Measurements from ENCODE around the gene RNU5D-1. TPM values are rescaled to one million over a fixed set of nuclear protein-coding genes. Genes with fewer than 3 reads are reported as not detected.

Gene RNU5D-1
- total and polyA plus RNA-seq, 2 donors (not counting 1 experiment from before 2014, with no cell fraction given): not detected

GRCh38 chr1:44778705-44779576, 48.0 kb upstream of the RNU5D-1 start:
- ChIA-PET POLR2A (interaction anchor here (0.9 kb wide), 1 partner anchor 14 kb away, joined by 3 read pairs; no protein-coding TSS in a partner anchor), CTCF (interaction anchor here (0.8 kb wide), 1 partner anchor 48 kb away, joined by 3 read pairs; the partner anchor contains the start of gene RNU5D-1)
- H3K36me3 ChIP-seq (replicated peaks in 1 of 2; ENCODE audit: control extremely low read depth in 1 of 2, control insufficient read depth in 1 of 2, extremely low read depth in 1 of 2, insufficient read depth in 2 of 2, low read length in 1 of 2): peaks cover 0 to 54% of the 10 kb centered on the region in 2 experiments
- no peaks in the 10 kb centered on the region for H3K9me3 Mint-ChIP-seq (ENCODE audit: insufficient read depth)
- H3K9me3 ChIP-seq (ENCODE audit: control extremely low read depth in 1 of 3, control insufficient read depth in 2 of 3, insufficient read depth in 1 of 3, low read length in 2 of 3): no peaks in the 10 kb centered on the region
- H3K4me3 ChIP-seq (ENCODE audit: control extremely low read depth in 1 of 5, extremely low read depth in 1 of 5, insufficient read depth in 1 of 5, low read depth in 2 of 5, low read length in 4 of 5): no peak overlapping the region
- no peaks in the 10 kb centered on the region for H3K27me3 ChIP-seq (replicated peaks in 1 of 4; ENCODE audit: control extremely low read depth in 1 of 4, control insufficient read depth in 3 of 4, insufficient read depth in 4 of 4, low read length in 3 of 4)
- TF ChIP-seq CTCF (IDR thresholded peaks at IDR 0.05): no peak
- TF ChIP-seq EZH2 (IDR thresholded peaks at IDR 0.05; ENCODE audit: borderline replicate concordance, insufficient read depth, low read depth, low read length, poor library complexity, severe bottlenecking): no peak
- WGBS (ENCODE audit: insufficient coverage): 80% methylated on average over 2 of the region's 6 CpGs
- peaks cover 5% of the 10 kb centered on the region for H3K79me2 ChIP-seq (ENCODE audit: control insufficient read depth, insufficient read depth, low read length)
- peaks cover 39% of the 10 kb centered on the region for H4K20me1 ChIP-seq (ENCODE audit: control insufficient read depth, insufficient read depth, low read length, poor library complexity, severe bottlenecking)
- peaks cover 22 to 37% of the 10 kb centered on the region in 2 donors for H3K4me1 ChIP-seq (ENCODE audit: control insufficient read depth in 2 of 2, insufficient read depth in 2 of 2, low read length in 2 of 2)
- no peak overlapping the region for H2AFZ ChIP-seq (ENCODE audit: insufficient read depth, low read depth, low read length, poor library complexity, severe bottlenecking)
- H3K27ac ChIP-seq (ENCODE audit: low read length in 2 of 2): no peak overlapping the region
- peaks cover 46% of the 10 kb centered on the region for H3K4me1 Mint-ChIP-seq
- no peak overlapping the region for H3K9ac ChIP-seq (ENCODE audit: low read length)
- H3K4me2 ChIP-seq (replicated peaks; ENCODE audit: low read depth, low read length, poor library complexity, severe bottlenecking): no peak overlapping the region
- DNase-seq (no peak), ATAC-seq (ENCODE audit: low read depth) (no peak)
- H3K27me3 Mint-ChIP-seq: no peaks in the 10 kb centered on the region
- no peak overlapping the region for H3K27ac Mint-ChIP-seq
- no peak overlapping the region for H3K4me3 Mint-ChIP-seq
- intact Hi-C loops (cut with micrococcal nuclease): loop anchor here (5.0 kb wide), 1 partner anchor 233 kb away; the partner anchor contains the start of genes HECTD3 and UROD
